HEK293 (cell line): ENCODE results near the gene ABR.

Experiments
- CTCF ChIP-seq: fragments of 450-650 bp; formaldehyde crosslinking; IDR thresholded peaks from 2 replicates; pipeline ENCODE4 v1.5.1; 2016; ENCODE audit warnings: missing biosample characterization, missing genetic modification characterization
- TCF7L2 ChIP-seq: IDR thresholded peaks from 2 replicates; pipeline ENCODE4 v1.6.1; 2011; ENCODE audit warnings: low read depth, mild to moderate bottlenecking, inconsistent platforms, low read length, moderate library complexity, borderline replicate concordance
- ZNF121 ChIP-seq: fragments of 450-650 bp; formaldehyde crosslinking; IDR thresholded peaks from 2 replicates; pipeline ENCODE4 v1.5.1; 2016; ENCODE audit warnings: missing biosample characterization, missing genetic modification characterization
- TF ChIP-seq, protein P1 (sequence below): fragments of 450-650 bp; formaldehyde crosslinking; IDR thresholded peaks from 2 replicates; pipeline ENCODE4 v1.5.1; 2016; ENCODE audit warnings: missing biosample characterization, missing genetic modification characterization

DNA sequence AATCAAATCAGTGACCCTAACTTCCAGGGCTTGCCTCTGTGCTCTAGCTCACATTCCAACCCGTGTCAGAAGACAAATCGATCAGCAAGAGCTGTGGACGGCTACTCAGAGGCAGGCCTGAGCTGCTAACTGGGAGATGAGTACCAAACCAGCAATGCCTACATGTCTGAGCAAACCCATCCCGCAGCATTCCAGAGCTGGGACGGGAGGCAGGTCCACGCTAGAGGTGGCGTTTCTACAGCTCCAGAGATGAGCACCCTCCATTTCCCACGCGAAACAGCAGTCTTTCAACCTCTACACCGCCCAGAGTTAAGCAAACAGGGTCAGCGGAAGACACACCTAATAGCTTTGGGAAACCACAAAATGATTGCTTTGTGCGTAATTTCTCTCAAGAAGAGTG lies 206.7 kb downstream of the ABR start:
- TF ChIP-seq CTCF (no peak), ZNF121 (tag by site-specific recombination) (no peak), TCF7L2 (no peak)
- TF ChIP-seq, protein P1, sequence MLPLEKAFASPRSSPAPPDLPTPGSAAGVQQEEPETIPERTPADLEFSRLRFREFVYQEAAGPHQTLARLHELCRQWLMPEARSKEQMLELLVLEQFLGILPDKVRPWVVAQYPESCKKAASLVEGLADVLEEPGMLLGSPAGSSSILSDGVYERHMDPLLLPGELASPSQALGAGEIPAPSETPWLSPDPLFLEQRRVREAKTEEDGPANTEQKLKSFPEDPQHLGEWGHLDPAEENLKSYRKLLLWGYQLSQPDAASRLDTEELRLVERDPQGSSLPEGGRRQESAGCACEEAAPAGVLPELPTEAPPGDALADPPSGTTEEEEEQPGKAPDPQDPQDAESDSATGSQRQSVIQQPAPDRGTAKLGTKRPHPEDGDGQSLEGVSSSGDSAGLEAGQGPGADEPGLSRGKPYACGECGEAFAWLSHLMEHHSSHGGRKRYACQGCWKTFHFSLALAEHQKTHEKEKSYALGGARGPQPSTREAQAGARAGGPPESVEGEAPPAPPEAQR (tag by site-specific recombination) = no peak
